HG03575 (cell line): ENCODE measurements around the gene UIMC1.
"Not testable (repeated sequence)": the region's sequence is repeated elsewhere in the genome, so short reads cannot be mapped to it uniquely, and the experiment has no call there.

ENCODE experiments used
- ATAC-seq: cut with Tn5 transposase; IDR thresholded peaks from one replicate; pipeline ENCODE4 v1.9.1; 2021; ENCODE audit not compliant: unreplicated experiment, insufficient number of reproducible peaks, low FRiP score; ENCODE audit errors: extremely low read depth

The UIMC1 gene

GRCh38 chr5:177015156-177015555 is 8.6 kb upstream of the UIMC1 start:
- no peak for ATAC-seq

DNA sequence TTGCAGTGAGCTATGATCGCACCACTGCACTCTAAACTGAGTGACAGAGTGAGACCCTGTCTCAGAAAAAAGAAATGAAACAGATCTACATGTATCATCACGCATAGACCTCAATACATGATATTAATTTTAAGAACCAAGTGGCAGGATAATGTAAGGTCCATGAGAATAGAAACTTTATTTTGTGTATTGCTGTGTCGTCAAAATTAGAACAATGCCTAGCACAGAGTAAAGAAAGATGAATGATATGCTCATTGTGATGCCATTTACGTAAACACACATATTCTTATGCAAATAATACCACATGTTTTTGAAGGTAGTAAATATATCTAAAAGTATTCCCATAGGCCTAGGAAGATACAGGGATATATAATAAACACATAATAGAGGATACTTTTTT is 3.6 kb upstream of the UIMC1 start:
- ATAC-seq = no peak

DNA sequence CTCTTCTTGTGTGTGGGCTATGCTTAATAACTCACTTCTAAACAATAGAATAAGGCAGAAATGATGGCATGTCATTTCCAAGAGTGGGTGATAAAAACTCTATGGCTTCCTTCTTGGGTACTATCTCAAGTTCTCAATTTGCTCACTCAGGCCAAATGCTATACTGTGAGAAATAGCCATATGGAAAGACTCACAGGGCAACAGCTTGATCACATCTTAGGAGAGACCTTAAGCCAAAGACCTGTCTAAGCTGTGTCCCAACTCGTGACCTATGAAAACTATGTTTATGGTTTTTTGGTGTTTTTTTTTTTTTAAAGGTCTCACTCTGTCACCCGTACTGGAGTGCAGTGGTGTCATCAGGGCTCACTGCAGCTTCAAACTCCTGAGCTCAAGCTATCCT is 2.1 kb upstream of the UIMC1 start:
- ATAC-seq = no peak

DNA sequence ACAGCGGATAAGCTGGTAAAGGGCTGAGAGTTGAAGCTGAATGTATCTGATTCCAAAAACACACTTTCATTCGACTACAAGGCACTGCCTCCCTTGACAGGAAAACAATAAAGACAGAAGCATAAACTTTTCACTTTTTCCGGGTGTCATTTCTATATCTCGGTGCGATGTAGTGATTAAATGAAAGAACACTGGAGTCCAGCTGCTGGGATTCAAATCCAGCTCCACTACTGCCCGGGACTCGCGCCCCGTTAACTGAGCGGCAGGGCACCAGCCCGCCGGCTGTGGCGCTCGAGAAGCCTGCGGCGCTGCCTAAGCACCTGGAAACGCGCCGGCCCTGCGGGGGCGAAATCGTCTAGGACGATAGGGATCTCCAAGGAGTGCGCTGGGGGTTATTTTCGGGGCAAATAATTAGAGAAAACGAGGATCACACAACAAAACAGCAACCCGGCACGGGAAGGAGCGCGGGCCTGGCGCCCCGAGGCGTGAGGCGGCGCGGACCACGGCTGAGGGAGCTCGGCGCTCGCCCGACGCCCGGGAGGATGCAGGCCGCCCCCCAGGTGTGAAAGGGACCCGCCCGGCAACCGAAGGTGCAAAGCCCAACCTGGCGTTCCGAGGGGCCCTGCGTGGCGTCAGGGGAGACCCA is 837 bp downstream of the UIMC1 start:
- no peak for ATAC-seq

DNA sequence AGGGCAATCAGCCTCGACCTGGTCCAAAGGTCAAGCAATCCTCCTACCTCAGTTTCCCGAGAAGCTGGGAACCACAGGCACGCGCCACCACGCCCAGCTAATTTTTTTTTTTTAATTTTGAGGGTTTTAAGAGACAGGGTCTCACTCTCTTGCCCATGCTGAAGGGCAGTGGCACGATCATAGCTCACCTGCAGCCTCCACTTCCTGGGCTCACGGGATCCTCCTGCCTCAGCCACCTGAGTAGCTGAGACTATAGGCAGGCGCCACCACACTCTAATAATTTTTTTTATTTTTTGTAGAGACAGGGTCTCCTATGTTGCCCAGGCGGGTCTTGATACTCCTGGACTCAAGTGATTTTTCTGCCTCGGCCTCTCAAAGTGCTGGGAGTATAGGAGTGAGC is 1.6 kb downstream of the UIMC1 start:
- ATAC-seq = no peak

DNA sequence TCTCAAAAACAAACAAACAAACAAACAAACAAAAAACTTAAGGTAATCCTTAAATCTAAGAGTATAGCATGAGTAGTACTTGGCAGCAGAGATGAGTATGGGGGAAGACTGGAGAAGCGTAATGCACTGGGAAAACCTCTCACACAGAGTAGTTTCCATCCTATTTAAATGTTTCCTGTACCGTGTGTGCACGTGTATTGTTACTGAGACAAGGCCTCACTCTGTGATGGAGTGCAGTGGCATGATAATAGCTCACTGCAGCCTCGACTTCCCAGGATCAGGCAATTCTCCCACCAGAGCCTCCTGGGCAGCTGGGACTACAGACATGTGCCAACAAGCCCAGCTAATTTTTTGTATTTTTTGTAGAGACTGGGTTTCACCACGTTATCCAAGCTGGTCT is 2.9 kb downstream of the UIMC1 start:
- ATAC-seq = no peak

GRCh38 chr5:176999526-176999925 is 7.1 kb downstream of the UIMC1 start:
- not testable (repeated sequence) for ATAC-seq

- ATAC-seq = no peak
Measured at GRCh38 chr5:176998828-176999227, 7.8 kb downstream of the UIMC1 start.

DNA sequence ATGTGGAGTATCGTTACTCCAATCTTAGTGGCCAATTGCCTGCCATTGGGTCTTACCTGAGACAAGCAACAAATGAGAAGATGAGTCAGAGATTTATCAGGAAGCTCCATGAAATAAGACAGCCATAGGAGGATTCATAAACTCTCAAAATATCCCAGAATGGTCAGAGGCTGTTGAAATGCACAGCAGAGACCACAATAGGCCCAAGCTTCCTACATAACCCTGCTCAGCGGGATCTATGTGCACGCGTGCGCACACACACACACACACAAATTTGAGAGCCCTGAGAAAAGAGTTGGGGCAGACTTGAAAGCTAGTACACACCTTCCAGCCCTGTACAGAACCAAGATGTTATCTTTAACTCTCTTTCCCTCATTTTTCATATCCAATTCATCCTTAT is 9.8 kb downstream of the UIMC1 start:
- ATAC-seq = no peak

- ATAC-seq = no peak
Measured at GRCh38 chr5:176995896-176996767, 10.4 kb downstream of the UIMC1 start.

GRCh38 chr5:176995122-176995490 is 11.5 kb downstream of the UIMC1 start:
- no peak for ATAC-seq

GRCh38 chr5:176994460-176995121 is 12.0 kb downstream of the UIMC1 start:
- ATAC-seq = no peak

DNA sequence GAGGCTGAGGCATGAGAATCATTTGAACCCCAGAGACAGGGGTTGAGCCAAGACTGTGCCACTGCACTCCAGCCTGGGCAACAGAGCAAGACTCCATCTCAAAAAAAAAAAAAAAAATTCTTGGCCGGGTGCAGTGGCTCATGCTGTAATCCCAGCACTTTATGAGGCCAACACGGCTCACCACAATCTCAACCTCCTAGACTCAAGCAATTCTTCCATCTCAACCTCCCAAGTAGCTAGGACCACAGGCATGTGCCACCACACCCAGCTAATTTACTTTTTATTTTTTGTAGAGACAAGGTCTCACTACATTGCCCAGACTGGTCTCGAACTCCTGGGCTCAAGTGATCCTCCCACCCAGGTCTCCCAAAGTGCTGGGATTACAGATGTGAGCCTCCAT is 13.5 kb downstream of the UIMC1 start:
- not testable (repeated sequence) for ATAC-seq

- ATAC-seq = no peak
Measured at GRCh38 chr5:176987583-176987982, 19.0 kb downstream of the UIMC1 start.

DNA sequence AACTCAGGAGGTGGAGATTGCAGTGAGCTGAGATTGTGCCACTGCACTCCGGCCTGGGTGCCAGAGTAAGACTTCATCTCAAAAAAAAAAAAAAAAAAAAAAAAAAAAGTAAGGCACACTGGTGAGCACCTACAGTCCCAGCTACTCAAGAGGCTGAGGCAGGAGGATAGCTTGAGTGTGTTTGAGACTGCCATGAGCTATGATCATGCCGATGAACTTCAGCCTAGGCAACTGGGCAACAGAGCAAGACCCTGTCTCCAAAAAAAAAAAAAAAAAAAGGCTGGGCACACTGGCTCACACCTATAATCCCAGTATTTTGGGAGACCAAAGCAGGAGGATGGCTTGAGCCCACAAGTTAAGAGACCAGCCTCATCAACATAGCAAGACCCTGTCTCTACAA is 20.3 kb downstream of the UIMC1 start:
- ATAC-seq = no peak

DNA sequence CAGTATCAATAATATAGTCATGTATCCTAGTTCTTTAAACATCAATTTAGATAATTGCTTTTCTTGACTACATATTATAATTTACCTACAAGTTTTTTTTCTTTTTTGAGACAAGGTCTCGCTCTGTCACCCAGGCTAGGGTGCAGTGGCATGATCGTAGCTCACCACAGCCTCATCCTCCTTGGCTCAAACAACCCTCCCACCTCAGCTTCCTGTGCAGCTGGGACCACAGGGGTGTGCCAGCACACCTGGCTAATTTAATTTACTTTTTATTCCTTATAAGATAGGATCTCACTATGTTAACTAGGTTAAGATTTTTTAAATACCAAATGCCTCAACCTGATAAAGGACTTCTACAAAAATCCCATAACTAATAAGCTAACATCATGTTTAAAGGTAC is 21.1 kb downstream of the UIMC1 start:
- ATAC-seq = no peak

DNA sequence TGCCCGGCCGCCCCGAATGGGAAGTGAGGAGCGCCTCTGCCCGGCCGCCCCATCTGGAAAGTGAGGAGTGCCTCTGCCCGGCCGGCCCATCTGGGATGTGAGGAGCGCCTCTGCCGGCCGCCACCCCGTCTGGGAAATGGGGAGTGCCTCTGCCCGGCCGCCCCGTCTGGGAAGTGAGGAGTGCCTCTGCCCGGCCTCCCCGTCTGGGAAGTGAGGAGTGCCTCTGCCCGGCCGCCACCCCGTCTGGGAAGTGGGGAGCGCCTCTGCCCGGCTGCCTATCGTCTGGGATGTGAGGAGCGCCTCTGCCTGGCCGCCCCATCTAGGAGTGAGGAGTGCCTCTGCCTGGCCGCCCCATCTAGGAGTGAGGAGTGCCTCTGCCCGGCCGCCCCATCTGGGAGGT is 22.4 kb downstream of the UIMC1 start:
- ATAC-seq = not testable (repeated sequence)

DNA sequence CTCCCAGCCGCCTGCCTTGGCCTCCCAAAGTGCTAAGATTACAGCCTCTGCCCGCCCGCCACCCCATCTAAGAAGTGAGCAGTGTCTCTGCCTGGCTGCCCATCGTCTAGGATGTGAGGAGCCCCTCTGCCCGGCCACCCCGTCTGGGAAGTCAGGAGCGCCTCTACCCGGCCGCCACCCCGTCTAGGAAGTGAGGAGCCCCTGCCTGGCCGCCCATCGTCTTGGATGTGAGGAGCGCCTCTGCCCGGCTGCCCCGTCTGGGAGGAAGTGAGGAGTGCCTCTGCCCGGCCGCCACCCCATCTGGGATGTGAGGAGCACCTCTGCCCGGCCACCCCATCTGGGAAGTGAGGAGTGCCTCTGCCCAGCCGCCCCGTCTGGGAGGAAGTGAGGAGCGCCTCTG is 23.0 kb downstream of the UIMC1 start:
- ATAC-seq = not testable (repeated sequence)

GRCh38 chr5:176983112-176983511 is 23.5 kb downstream of the UIMC1 start:
- not testable (repeated sequence) for ATAC-seq

GRCh38 chr5:176980818-176981217 is 25.8 kb downstream of the UIMC1 start:
- no peak for ATAC-seq
